ENCODE data around the gene TBX2.

GRCh38 chr17:61421460-61421859, 21.8 kb downstream of the TBX2 start:
- TF ChIP-seq POLR2AphosphoS5 (IDR thresholded peaks at IDR 0.05) (no peak), EP300 (IDR thresholded peaks at IDR 0.05) (no peak)

Measured in suprapubic skin (tissue), 4 donors.